Stimulated activated CD8-positive, alpha-beta memory T cell treated with anti-CD3 and anti-CD28 coated beads, Interleukin-4, amount 100 ng/mL, for 4 hours (primary cell): Measurements from ENCODE around the gene TAF7.
"Not testable (repeated sequence)": the region's sequence is repeated elsewhere in the genome, so short reads cannot be mapped to it uniquely, and the experiment has no call there.

Experiments
- DNase-seq, 2 donors: peaks; one replicate each; pipeline ENCODE4 v3.0.0-alpha.2; 2020; ENCODE audit warnings: low read depth in 2 of 2, low spot score in 1 of 2

TAF7 gene

DNA sequence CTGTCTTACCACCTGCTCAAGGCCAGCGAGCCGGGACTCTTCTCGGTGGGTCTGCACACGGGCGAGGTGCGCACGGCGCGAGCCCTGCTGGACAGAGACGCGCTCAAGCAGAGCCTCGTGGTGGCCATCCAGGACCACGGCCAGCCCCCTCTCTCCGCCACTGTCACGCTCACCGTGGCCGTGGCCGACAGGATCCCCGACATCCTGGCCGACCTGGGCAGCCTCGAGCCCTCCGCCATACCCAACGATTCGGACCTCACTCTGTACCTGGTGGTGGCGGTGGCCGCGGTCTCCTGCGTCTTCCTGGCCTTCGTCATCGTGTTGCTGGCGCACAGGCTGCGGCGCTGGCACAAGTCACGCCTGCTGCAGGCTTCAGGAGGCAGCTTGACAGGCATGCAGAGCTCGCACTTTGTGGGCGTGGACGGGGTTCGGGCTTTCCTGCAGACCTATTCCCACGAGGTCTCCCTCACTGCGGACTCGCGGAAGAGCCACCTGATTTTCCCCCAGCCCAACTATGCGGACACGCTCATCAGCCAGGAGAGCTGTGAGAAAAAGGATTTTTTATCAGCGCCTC, 20.3 kb upstream of the TAF7 start:
- DNase-seq = not testable (repeated sequence)

DNA sequence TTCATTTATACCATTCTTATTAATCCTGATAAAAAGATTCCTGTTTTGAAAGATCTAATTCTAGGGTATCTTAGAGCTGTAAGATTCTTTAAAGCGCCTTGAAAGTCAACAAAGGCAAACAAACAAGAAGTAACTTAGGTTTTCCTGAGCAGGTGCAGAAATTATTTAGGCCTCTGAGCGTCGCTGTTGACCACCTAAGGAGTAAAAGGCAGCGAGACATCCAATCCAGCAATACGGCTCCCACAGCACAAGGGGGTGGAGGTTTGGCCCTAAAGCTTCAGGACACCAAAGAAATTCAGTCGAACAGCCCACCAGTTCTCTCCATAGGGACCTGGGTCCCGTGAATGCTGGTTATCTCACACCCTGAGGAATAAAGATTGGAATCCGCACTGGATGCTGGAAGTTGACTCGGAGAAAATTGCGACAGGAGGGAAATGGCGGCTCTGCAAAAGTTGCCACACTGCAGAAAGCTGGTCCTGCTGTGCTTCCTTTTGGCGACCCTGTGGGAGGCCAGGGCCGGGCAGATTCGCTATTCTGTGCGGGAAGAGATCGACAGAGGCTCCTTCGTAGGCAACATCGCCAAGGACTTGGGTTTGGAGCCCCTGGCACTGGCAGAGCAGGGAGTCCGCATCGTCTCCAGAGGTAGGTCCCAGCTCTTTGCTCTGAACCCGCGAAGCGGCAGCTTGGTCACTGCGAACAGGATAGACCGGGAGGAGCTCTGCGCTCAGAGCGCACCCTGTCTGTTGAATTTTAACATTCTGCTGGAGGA, 18.1 kb upstream of the TAF7 start, which contains the start of gene PCDHGA2:
Gene PCDHGA2, plus strand, starts transcription at position 223 of the 769 bp plus-strand sequence.
- DNase-seq = no peak

DNA sequence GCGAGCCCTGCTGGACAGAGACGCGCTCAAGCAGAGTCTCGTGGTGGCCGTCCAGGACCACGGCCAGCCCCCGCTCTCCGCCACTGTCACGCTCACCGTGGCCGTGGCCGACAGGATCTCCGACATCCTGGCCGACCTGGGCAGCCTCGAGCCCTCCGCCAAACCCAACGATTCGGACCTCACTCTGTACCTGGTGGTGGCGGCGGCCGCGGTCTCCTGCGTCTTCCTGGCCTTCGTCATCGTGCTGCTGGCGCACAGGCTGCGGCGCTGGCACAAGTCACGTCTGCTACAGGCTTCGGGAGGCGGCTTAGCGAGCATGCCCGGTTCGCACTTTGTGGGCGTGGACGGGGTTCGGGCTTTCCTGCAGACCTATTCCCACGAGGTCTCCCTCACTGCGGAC, 12.0 kb upstream of the TAF7 start:
- not testable (repeated sequence) for DNase-seq

DNA sequence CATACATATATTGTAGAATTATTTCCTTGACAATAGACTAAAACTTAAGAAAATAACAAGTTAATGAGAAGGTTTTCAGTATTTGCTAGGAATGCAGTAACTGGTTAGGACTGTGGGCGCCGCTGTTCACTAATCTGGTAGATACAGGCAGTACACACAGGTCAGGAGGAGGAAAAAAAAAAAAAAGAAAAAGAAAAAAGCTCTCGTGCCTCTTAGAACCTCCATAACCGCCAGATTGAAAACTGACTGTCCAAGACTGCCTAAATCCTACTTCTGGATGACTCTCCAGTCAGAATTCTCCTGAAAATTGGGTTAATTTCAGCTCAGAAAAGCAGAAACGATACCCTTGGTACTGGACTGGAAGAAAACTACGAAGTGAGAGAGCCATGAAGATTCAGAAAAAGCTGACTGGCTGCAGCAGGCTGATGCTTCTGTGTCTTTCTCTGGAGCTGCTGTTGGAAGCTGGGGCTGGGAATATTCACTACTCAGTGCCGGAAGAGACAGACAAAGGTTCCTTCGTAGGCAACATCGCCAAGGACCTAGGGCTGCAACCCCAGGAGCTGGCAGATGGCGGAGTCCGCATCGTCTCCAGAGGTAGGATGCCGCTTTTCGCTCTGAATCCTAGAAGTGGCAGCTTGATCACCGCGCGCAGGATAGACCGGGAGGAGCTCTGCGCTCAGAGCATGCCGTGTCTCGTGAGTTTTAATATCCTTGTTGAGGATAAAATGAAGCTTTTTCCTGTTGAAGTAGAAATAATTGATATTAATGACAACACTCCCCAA, 9.9 kb upstream of the TAF7 start, which contains the start of gene PCDHGA1:
Gene PCDHGA1, plus strand, starts transcription at position 216 of the 782 bp plus-strand sequence.
- DNase-seq = no peak

DNA sequence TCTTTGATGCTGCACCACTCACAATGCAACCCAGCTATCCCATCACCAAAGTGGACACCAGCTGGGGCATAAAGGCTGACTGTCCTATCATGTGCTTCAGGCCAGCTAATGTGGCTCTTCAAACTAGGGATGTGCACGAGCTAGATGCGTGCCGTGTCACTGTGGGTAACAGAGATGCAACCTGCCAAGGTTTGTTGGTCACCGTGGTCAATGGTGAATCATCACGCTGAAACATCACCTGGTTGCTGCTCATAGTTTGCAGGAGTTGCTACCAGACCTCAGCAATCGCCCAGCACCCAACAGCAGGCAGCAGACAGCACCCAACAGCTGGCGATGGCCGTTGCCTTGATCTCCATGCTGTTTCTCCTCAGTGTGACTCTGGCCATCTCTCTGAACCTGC, 7.6 kb upstream of the TAF7 start:
- no peak for DNase-seq

DNA sequence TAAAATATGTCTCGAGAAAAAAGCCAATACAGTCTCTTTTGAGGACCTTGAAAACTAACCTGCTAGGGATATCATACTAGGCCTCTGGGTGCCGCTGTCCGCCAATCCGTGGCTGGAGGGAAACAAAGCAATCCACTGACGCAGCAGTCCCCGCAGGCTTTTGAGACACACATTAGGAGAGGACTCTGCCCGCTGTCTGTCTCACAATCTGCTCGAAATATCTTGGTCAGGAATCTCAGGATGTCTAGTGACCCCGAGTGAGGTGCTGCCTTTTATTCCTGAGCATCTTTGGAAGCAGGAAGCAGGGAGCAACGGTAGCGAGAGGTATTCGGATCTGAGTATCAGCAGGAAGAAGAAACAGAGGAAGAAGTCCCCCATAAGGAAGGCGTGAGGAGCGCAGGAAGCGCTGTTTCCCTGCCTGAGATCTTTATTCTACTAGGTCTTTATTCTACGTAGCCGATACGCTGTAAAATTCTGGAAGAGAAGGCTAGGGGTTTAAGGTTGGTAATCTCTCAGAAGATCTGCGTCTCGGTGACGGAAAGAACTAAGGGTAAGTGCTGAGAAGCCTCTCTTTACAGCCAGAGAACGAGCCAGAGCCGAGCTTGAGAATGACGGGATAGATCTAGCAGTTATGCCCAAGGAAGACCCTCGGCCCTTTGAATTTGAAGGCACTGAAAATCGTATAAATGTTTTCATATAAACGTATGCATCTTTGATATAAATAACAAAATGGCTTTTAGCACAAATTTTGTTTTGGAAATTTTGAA, 5.7 kb upstream of the TAF7 start:
- DNase-seq = peak; percentile 25 to 43

DNA sequence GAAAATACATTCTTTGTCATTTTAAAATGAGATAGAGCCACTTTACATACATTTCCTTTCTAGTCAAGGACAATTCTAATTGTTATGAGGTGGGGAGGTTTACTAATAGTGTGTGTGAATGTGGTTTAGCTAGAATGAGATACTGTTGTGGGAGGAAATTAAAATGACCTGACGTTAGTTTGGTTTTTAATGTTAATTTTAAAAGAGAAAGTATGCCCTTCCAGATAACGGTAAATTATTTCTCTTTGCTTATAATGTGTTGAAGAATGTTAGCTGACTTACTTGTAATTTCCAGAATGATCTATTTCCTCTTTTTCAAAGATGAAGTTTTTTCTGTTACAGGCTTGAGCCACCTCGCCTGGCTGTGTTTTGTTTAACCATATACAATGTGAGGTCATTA, 1.7 kb upstream of the TAF7 start:
- no peak for DNase-seq

DNA sequence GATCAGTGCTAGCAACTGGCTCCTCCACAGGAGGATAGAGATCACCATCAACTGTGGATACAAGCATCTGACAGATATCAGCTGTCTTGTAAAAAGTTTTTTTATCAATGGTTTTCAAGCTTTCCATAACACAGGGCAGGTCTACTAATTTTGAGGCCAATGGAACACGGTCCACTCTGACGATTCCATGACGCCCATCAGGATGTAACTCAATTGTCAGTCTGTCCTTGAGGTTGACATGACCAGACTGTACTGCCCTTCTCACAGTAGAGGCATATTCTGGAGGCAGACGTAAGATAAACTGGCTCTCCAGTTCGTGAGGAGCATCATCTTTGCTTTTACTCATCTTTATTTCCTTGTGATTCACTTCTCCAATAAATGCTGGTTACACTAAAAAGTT, 885 bp downstream of the TAF7 start:
- no peak for DNase-seq

DNA sequence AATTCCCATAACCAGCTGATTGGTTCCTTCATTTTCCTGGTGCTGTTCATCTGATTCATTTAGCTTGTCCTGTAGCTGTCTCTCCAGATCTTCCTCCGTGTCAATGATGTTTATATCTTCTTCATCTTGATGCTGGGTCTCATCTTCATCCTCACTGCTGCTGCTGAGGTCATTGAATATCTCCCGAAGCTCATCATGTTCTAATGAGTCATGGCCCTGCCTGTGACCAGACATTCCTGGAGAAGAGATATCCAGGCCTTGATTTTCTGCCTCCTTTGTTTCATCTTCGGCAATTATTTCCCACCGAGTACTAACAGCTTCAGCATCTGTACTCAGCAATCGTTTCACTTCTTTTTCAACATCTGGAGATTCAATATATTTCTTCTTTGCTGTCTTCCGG, 1.4 kb downstream of the TAF7 start:
- DNase-seq = no peak

DNA sequence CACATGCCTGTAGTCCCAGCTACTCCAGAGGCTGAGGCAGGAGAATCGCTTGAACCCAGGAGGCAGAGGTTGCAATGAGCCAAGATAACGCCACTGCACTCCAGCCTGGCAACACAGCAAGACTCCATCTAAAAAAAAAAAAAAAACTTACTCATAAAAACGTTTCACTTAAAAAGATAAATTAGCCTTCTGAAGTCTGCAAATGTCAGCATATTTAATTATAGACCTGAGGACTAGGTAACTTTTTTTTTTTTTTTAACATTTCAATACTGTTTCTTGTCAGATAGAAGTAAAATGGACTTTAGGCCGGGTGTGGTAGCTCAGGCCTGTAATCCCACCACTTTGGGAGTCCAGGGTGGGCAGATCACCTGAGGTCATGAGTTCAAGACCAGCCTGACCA, 3.6 kb downstream of the TAF7 start:
- not testable (repeated sequence) for DNase-seq

DNA sequence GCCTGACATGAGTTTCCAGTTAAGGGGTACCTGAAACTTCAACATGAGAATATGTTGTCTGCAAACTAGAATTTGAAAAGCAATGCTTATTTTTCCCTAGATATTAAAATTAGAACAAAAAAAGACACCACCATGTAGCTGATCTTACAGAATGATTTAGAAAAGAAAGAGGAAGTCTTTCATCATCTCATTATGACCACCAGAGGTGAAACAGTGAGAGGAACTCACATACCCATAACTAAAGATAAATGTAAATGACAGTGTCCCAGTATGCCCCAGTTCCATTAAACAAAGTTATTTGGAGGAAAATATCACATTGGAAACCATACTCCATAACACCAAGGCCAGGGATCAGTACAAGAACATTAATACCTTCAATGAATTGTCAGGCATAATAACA, 6.9 kb downstream of the TAF7 start:
- DNase-seq = no peak

DNA sequence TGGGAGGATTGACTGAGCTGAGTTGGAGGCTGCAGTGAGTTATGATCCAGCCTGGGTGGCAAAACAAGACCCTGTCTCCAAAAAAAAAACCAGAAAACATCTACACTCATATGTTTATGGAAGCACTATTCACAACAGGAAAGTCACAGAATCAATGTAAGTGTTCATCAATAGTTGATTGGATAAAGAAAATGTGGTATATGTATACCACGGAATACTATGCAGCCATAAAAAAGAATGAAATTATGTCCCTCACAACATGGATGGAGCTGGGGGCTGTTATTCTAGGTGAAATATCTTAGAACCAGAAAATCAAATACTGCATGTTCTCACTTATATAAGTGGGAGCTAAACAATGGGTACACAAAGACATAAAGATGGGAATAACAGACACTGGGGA, 14.0 kb downstream of the TAF7 start:
- DNase-seq = no peak

DNA sequence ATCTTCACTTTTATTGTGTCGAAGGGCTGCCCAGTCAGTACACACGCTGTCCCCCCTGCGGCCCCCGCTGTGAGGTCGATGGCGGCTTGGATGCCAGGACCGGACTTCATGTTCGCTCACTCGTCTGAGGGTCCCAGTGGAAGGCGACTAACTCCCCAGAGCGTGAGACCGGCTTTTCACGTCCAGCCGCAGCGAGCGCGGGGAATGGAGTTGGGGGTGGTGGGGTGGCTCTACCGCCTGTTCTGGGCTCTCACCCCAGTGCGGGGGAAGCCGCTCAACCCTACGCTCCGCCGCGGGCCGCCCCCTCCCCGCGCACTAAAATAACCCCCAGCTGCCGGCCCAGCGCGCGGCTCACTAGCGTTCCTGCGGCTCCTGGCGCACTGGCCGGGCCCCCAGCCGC, 16.8 kb downstream of the TAF7 start, which contains the start of gene SLC25A2:
Gene SLC25A2, minus strand, starts transcription at position 294 of the 400 bp plus-strand sequence. Its CDS starts 184 bp downstream, at position 110.
- DNase-seq = no peak

DNA sequence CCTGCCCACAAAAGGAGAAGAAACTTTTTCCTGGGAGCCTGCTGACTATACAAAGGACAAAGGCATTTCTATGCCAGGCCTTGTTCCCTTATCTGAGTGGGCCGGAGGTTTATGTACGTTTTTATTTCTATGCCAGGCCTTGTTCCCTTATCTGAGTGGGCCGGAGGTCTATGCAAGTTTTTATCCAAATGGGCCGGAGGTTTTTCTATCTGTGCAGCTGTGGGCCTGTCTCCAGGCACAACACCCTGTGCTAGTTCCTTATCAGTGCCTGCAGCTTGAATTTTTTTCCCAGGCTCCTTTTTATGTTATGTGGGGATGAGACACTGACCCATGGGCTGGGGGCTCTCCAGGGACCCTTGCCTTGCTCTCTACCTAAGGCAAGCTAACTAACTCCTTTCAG, 22.2 kb downstream of the TAF7 start:
- DNase-seq = no peak

DNA sequence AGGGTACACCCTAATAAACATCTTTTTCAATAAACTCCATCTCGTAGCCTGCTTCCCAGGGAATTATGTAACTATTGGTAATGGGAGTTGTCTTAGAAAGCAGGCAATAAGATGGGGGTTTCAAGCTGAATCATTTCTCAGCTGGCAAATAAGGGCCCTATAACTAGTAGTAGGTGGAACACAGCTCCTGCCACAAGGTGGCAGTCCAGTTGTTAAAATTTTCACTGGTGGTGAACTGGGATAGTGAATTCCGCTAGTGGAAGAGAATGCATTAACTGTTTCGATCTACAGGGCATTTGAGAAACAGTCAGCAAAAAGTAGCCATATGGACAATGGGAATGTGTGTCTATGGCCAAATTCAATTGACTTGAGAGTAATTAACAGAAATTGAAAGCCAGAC, 47.7 kb downstream of the TAF7 start:
- no peak for DNase-seq

DNA sequence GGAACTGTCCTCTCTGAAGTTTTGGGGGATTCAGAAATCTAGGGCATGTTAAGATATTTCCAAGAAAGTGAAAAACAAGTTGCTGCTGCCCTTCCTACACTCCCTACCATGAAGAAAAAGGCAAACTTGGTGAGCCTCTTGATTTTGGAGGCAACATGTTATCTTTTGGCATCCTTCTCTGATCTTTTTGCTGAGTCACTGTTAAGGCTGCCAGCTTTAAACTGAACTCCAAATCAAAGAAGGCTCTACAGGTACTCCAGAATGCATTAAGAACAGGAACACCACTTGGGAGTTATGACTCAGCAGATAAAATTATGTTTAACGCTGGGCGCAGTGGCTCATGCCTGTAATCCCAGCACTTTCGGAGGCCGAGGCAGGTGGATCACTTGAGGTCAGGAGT, 51.4 kb downstream of the TAF7 start:
- DNase-seq = no peak
